Nephron (organoid): Measurements from ENCODE around the gene CNOT6.
"Not testable (repeated sequence)": the region's sequence is repeated elsewhere in the genome, so short reads cannot be mapped to it uniquely, and the experiment has no call there.

Experiments
- H3K27ac Mint-ChIP-seq, 3 experiments: 2 replicates each; pipeline ENCODE4 v1.8.0; 2020; ENCODE audit warnings: mixed read lengths in 3 of 3, mild to moderate bottlenecking in 2 of 3, moderate library complexity in 1 of 3
- H3K27me3 Mint-ChIP-seq: 2 replicates; pipeline ENCODE4 v1.8.0; 2021; ENCODE audit warnings: low read depth, mild to moderate bottlenecking, moderate library complexity, mixed read lengths
- H3K36me3 Mint-ChIP-seq: 2 replicates; pipeline ENCODE4 v1.8.0; 2020; ENCODE audit warnings: low read depth, mixed read lengths
- H3K4me1 Mint-ChIP-seq: 2 replicates; pipeline ENCODE4 v1.8.0; 2020; ENCODE audit warnings: mixed read lengths
- H3K4me3 Mint-ChIP-seq, 3 experiments: 2 replicates each; pipeline ENCODE4 v1.8.0; 2020; ENCODE audit warnings: mild to moderate bottlenecking in 3 of 3, mixed read lengths in 3 of 3, moderate library complexity in 2 of 3
- H3K9me3 Mint-ChIP-seq: 2 replicates; pipeline ENCODE4 v1.8.0; 2020; ENCODE audit warnings: mixed read lengths
- CTCF ChIP-seq, 3 experiments: fragments of 200-600 bp; sonication (generic); IDR thresholded peaks; one replicate each; pipeline ENCODE4 v1.5.0; 2021; ENCODE audit warnings: antibody characterized with exemption in 3 of 3; ENCODE audit not compliant: unreplicated experiment in 3 of 3

Gene CNOT6

DNA sequence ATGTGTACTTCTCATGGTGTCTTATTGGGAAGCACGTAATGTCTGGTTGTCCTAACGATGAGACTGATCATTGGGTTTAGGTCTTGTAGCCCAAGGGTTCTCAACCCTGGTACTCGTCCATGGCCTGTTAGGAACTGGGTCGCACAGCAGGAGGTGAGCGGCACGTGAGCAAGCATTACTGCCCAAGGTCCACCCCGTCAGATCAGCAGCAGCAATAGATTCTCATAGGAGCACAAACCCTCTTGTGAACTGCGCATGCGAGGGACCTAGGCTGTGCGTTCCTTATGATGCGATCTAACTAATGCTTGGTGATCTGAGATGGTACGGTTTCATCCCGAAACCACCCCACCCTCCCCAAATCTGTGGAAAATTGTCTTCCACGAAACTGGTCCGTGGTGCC, 33.5 kb downstream of the CNOT6 start:
- Mint-ChIP-seq H3K4me3 (no peak overlapping the region), H3K4me1 (peaks cover 23% of the 10 kb centered on the region), H3K27me3 (no peaks in the 10 kb centered on the region), H3K9me3 (peaks cover 14% of the 10 kb centered on the region), H3K36me3 (peaks cover 59% of the 10 kb centered on the region), H3K27ac (no peak overlapping the region)
- TF ChIP-seq CTCF (IDR thresholded peaks at IDR 0.05; ENCODE audit: unreplicated experiment in 3 of 3), result no peak

DNA sequence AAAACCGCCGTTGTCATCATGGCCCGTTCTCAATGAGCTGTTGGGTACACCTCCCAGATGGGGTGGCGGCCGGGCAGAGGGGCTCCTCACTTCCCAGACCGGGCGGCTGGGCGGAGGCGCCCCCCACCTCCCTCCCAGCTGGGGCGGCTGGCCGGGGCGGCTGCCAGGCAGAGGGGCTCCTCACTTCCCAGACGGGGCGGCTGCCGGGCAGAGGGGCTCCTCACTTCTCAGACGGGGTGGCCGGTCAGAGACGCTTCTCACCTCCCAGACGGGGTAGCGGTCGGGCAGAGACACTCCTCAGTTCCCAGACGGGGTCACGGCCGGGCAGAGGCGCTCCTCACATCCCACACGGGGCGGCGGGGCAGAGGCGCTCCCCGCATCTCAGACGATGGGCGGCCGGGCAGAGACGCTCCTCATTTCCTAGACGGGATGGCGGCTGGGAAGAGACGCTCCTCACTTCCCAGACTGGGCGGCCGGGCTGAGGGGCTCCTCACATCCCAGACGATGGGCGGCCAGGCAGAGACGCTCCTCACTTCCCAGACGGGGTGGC, 36.9 kb downstream of the CNOT6 start:
- H3K4me3 Mint-ChIP-seq, H3K27ac Mint-ChIP-seq, H3K27me3 Mint-ChIP-seq, H3K4me1 Mint-ChIP-seq: not testable (repeated sequence)
- Mint-ChIP-seq H3K9me3 (peaks cover 24% of the 10 kb centered on the region), H3K36me3 (peaks cover 85% of the 10 kb centered on the region)

DNA sequence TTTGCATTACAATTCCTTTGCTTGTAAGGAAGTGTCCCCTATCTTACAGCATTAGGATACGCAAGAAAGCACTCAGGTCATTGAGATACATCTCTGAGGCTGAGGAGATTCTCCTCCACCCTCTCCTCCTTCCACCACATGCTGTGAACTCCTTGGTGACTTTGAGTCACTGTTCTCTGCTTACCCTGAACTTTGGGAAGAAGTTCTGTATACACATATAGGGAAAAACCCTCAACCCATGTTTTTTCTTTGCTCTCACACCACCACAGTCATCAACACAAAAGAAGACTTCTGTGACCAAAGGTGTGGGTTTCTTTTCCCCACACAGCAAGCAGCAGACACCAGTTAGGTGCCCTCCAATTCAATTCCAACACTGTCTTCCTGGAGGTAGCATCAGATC, 38.1 kb downstream of the CNOT6 start:
- Mint-ChIP-seq H3K27ac (peak overlapping the region in 1 of 3 experiments; percentile 30), H3K4me3 (no peak overlapping the region), H3K9me3 (peaks cover 24% of the 10 kb centered on the region), H3K36me3 (peaks cover 89% of the 10 kb centered on the region), H3K27me3 (no peaks in the 10 kb centered on the region), H3K4me1 (no peaks in the 10 kb centered on the region)
- no peak for TF ChIP-seq CTCF (IDR thresholded peaks at IDR 0.05; ENCODE audit: unreplicated experiment in 3 of 3)

- Mint-ChIP-seq H3K4me1 (no peaks in the 10 kb centered on the region), H3K4me3 (no peak overlapping the region), H3K36me3 (peaks cover 87% of the 10 kb centered on the region), H3K27me3 (no peaks in the 10 kb centered on the region), H3K9me3 (peaks cover 24% of the 10 kb centered on the region), H3K27ac (no peak overlapping the region)
- TF ChIP-seq CTCF (IDR thresholded peaks at IDR 0.05; ENCODE audit: unreplicated experiment in 3 of 3), result no peak
These were observed 39.7 kb downstream of the CNOT6 start for GRCh38 chr5:180533845-180534244.

GRCh38 chr5:180535573-180535972, 41.4 kb downstream of the CNOT6 start:
- Mint-ChIP-seq H3K27me3 (no peaks in the 10 kb centered on the region), H3K4me3 (no peak overlapping the region), H3K4me1 (no peaks in the 10 kb centered on the region), H3K9me3 (peaks cover 20% of the 10 kb centered on the region), H3K36me3 (peaks cover 84% of the 10 kb centered on the region), H3K27ac (no peak overlapping the region)
- TF ChIP-seq CTCF (IDR thresholded peaks at IDR 0.05; ENCODE audit: unreplicated experiment in 3 of 3), result no peak

- Mint-ChIP-seq H3K36me3 (peaks cover 79% of the 10 kb centered on the region), H3K27me3 (no peaks in the 10 kb centered on the region), H3K9me3 (peaks cover 10% of the 10 kb centered on the region), H3K4me1 (no peaks in the 10 kb centered on the region), H3K27ac (no peak overlapping the region), H3K4me3 (no peak overlapping the region)
- TF ChIP-seq CTCF (IDR thresholded peaks at IDR 0.05; ENCODE audit: unreplicated experiment in 3 of 3), result no peak
These were observed 46.0 kb downstream of the CNOT6 start for GRCh38 chr5:180540050-180540694.
